ENCODE data around the gene PDE12.
"Not testable (repeated sequence)": the region's sequence is repeated elsewhere in the genome, so short reads cannot be mapped to it uniquely, and the experiment has no call there.

The PDE12 gene

GRCh38 chr3:57594144-57594543 is 38.1 kb downstream of the PDE12 start:
- no peak overlapping the region for H3K9ac ChIP-seq (ENCODE audit: low read depth, low read length)
- no peaks in the 10 kb centered on the region for H3K27me3 ChIP-seq (ENCODE audit: control insufficient read depth, insufficient read depth, low read length)
- H3K4me1 ChIP-seq (ENCODE audit: control insufficient read depth, insufficient read depth, low read length) = peaks cover 7% of the 10 kb centered on the region
- H3K9me3 ChIP-seq (ENCODE audit: control insufficient read depth, insufficient read depth, low read length) = no peaks in the 10 kb centered on the region
- no peaks in the 10 kb centered on the region for H3K36me3 ChIP-seq (ENCODE audit: control insufficient read depth, insufficient read depth, low read length)
- no peak overlapping the region for H3K4me3 ChIP-seq (ENCODE audit: low read depth, low read length)

DNA sequence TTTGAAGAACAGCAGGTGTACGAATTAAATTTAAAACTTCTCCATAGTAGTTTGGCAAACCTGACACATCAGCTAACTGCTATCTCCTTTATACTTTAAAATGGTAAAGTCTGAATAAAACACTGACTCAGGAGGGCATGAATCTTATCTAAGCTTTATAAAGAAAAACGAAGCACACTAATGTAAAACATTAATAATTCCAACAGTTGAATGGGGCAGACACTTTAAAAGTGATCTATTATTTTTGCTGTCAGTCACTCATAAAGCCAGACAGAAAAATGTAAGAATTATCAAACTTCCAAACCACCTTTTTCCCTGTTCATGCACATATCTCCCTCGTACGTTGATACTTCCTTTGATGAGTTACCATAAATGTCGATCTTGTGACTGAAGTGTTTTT is 38.5 kb downstream of the PDE12 start:
- Histone ChIP-seq H3K27me3 (ENCODE audit: control insufficient read depth, insufficient read depth, low read length) (no peaks in the 10 kb centered on the region), H3K9ac (ENCODE audit: low read depth, low read length) (no peak overlapping the region), H3K36me3 (ENCODE audit: control insufficient read depth, insufficient read depth, low read length) (no peaks in the 10 kb centered on the region), H3K9me3 (ENCODE audit: control insufficient read depth, insufficient read depth, low read length) (no peaks in the 10 kb centered on the region), H3K4me1 (ENCODE audit: control insufficient read depth, insufficient read depth, low read length) (peaks cover 7% of the 10 kb centered on the region), H3K4me3 (ENCODE audit: low read depth, low read length) (peak overlapping the region; percentile 97)

- Histone ChIP-seq H3K36me3 (ENCODE audit: control insufficient read depth, insufficient read depth, low read length) (no peaks in the 10 kb centered on the region), H3K4me1 (ENCODE audit: control insufficient read depth, insufficient read depth, low read length) (peaks cover 7% of the 10 kb centered on the region), H3K4me3 (ENCODE audit: low read depth, low read length) (peak overlapping the region; percentile 97), H3K27me3 (ENCODE audit: control insufficient read depth, insufficient read depth, low read length) (no peaks in the 10 kb centered on the region), H3K9me3 (ENCODE audit: control insufficient read depth, insufficient read depth, low read length) (no peaks in the 10 kb centered on the region), H3K9ac (ENCODE audit: low read depth, low read length) (peak overlapping the region; percentile 100)
Measured at GRCh38 chr3:57596495-57597126, 40.5 kb downstream of the PDE12 start.

- no peaks in the 10 kb centered on the region for H3K9me3 ChIP-seq (ENCODE audit: control insufficient read depth, insufficient read depth, low read length)
- peaks cover 7% of the 10 kb centered on the region for H3K4me1 ChIP-seq (ENCODE audit: control insufficient read depth, insufficient read depth, low read length)
- H3K36me3 ChIP-seq (ENCODE audit: control insufficient read depth, insufficient read depth, low read length) = no peaks in the 10 kb centered on the region
- no peaks in the 10 kb centered on the region for H3K27me3 ChIP-seq (ENCODE audit: control insufficient read depth, insufficient read depth, low read length)
- H3K9ac ChIP-seq (ENCODE audit: low read depth, low read length) = peak within 1 kb of the TSS; percentile 100
- peak within 1 kb of the TSS; percentile 97 for H3K4me3 ChIP-seq (ENCODE audit: low read depth, low read length)
Measured at GRCh38 chr3:57597127-57597923, 41.3 kb downstream of the PDE12 start, which contains the start of gene ARF4. Gene ARF4 (minus strand): TSS chr3:57597344. CDS start chr3:57597140, 204 bp downstream.

DNA sequence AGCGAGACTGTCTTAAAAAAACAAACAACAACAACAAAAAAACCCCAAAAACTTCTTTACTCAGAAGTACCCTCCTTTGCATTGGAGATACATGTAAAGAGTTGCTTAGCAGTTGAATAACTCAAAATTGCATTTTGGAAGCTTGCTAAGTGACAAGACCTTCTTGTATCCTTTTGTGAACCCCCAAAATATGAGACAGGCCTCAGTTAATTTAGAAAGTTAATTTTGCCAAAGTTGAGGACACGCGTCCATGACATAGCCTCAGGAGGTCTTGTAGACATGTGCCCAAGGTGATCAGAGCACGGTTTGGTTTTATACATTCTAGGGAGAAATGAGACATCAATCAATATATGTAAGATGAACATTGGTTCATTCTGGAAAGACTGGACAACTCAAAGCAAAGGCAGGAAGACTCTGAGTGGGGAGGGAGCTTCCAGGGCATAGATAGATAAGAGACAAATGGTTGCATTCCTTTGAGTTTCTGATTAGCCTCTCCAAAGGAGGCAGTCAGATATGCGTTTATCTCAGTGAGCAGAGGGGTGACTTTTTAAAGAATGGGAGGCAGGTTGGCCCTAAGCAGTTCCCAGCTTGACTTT is 42.8 kb downstream of the PDE12 start:
- Histone ChIP-seq H3K27me3 (ENCODE audit: control insufficient read depth, insufficient read depth, low read length) (no peaks in the 10 kb centered on the region), H3K9me3 (ENCODE audit: control insufficient read depth, insufficient read depth, low read length) (no peaks in the 10 kb centered on the region), H3K9ac (ENCODE audit: low read depth, low read length) (peak overlapping the region; percentile 32), H3K4me1 (ENCODE audit: control insufficient read depth, insufficient read depth, low read length) (peaks cover 7% of the 10 kb centered on the region), H3K4me3 (ENCODE audit: low read depth, low read length) (peak overlapping the region; percentile 95), H3K36me3 (ENCODE audit: control insufficient read depth, insufficient read depth, low read length) (no peaks in the 10 kb centered on the region)

- Histone ChIP-seq H3K9me3 (ENCODE audit: control insufficient read depth, insufficient read depth, low read length) (no peaks in the 10 kb centered on the region), H3K4me1 (ENCODE audit: control insufficient read depth, insufficient read depth, low read length) (peaks cover 6% of the 10 kb centered on the region), H3K4me3 (ENCODE audit: low read depth, low read length) (no peak overlapping the region), H3K36me3 (ENCODE audit: control insufficient read depth, insufficient read depth, low read length) (no peaks in the 10 kb centered on the region), H3K27me3 (ENCODE audit: control insufficient read depth, insufficient read depth, low read length) (no peaks in the 10 kb centered on the region), H3K9ac (ENCODE audit: low read depth, low read length) (no peak overlapping the region)
Measured at GRCh38 chr3:57600195-57600594, 44.1 kb downstream of the PDE12 start.

DNA sequence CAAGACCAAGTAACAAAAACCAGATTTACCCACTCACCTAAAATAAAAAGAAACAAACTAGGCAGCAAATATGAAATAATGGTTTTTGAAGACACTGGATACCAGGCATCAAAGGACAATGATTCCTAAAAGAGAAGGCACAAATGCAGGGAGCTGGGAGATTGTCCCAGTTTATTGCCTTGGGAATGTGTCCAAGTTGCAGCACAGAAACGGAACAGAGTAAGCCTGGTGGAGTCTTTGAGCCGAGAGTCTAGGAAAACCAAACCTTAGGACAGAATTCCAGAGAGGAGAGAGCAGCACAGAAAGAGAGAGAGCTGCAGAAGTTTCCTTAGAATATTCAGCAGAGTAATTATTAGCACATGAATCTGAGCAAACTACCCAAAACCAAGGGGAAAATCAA is 48.9 kb downstream of the PDE12 start:
- Histone ChIP-seq H3K4me3 (ENCODE audit: low read depth, low read length) (no peak overlapping the region), H3K9me3 (ENCODE audit: control insufficient read depth, insufficient read depth, low read length) (no peaks in the 10 kb centered on the region), H3K36me3 (ENCODE audit: control insufficient read depth, insufficient read depth, low read length) (no peaks in the 10 kb centered on the region), H3K4me1 (ENCODE audit: control insufficient read depth, insufficient read depth, low read length) (no peaks in the 10 kb centered on the region), H3K9ac (ENCODE audit: low read depth, low read length) (no peak overlapping the region), H3K27me3 (ENCODE audit: control insufficient read depth, insufficient read depth, low read length) (no peaks in the 10 kb centered on the region)

GRCh38 chr3:57605683-57606082 is 49.6 kb downstream of the PDE12 start:
- no peak overlapping the region for H3K4me3 ChIP-seq (ENCODE audit: low read depth, low read length)
- no peaks in the 10 kb centered on the region for H3K36me3 ChIP-seq (ENCODE audit: control insufficient read depth, insufficient read depth, low read length)
- no peak overlapping the region for H3K9ac ChIP-seq (ENCODE audit: low read depth, low read length)
- no peaks in the 10 kb centered on the region for H3K9me3 ChIP-seq (ENCODE audit: control insufficient read depth, insufficient read depth, low read length)
- H3K4me1 ChIP-seq (ENCODE audit: control insufficient read depth, insufficient read depth, low read length) = no peaks in the 10 kb centered on the region
- no peaks in the 10 kb centered on the region for H3K27me3 ChIP-seq (ENCODE audit: control insufficient read depth, insufficient read depth, low read length)

GRCh38 chr3:57611870-57612269 is 55.8 kb downstream of the PDE12 start:
- H3K27me3 ChIP-seq (ENCODE audit: control insufficient read depth, insufficient read depth, low read length); H3K9me3 ChIP-seq (ENCODE audit: control insufficient read depth, insufficient read depth, low read length); H3K9ac ChIP-seq (ENCODE audit: low read depth, low read length); H3K4me3 ChIP-seq (ENCODE audit: low read depth, low read length); H3K4me1 ChIP-seq (ENCODE audit: control insufficient read depth, insufficient read depth, low read length); H3K36me3 ChIP-seq (ENCODE audit: control insufficient read depth, insufficient read depth, low read length): not testable (repeated sequence)

- H3K4me3 ChIP-seq (ENCODE audit: low read depth, low read length) = no peak overlapping the region
- H3K4me1 ChIP-seq (ENCODE audit: control insufficient read depth, insufficient read depth, low read length) = no peaks in the 10 kb centered on the region
- H3K27me3 ChIP-seq (ENCODE audit: control insufficient read depth, insufficient read depth, low read length) = no peaks in the 10 kb centered on the region
- H3K9me3 ChIP-seq (ENCODE audit: control insufficient read depth, insufficient read depth, low read length) = no peaks in the 10 kb centered on the region
- H3K9ac ChIP-seq (ENCODE audit: low read depth, low read length) = no peak overlapping the region
- H3K36me3 ChIP-seq (ENCODE audit: control insufficient read depth, insufficient read depth, low read length) = no peaks in the 10 kb centered on the region
Measured at GRCh38 chr3:57616233-57616632, 60.2 kb downstream of the PDE12 start.

All from iPS-15b (cell line).